ENCODE measurements around the gene KREMEN1. TPM values are rescaled to one million over a fixed set of nuclear protein-coding genes. Genes with fewer than 3 reads are reported as not detected.

Gene KREMEN1
- total and polyA plus RNA-seq, 10 of the 15 experiments (the other 5 are each of a cell fraction or from before 2014, with no cell fraction given), result 0.10 to 2.5 (median 0.20) TPM; not detected in 1

DNA sequence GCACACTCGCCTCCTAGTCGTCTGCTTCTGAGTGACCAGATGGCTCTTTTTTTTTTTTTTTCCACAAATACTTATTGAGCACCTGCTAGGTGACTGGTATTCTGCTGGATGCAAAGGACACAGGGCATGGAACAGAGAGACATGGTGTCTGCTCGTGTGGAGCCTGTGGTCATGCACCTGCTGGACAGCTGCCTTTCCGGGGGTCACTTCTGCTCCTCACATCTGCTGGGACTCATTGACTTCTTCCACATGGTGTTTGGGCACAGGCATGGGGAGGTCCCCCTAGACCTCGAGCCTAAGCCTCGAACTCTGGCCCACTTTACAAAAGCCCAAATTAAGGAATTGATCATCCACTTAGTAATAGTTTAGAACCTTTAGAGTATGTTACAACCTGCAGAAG, 93.3 kb downstream of the KREMEN1 start:
- H3K36me3 ChIP-seq (ENCODE audit: control insufficient read depth in 2 of 2, insufficient read depth in 2 of 2, low read length in 1 of 2), result no peaks in the 10 kb centered on the region
- TF ChIP-seq SPI1 (IDR thresholded peaks at IDR 0.05; ENCODE audit: borderline replicate concordance, insufficient read depth, low read depth, low read length) (peak; percentile 31; the same call in 1 of the 2 replicates), SUZ12 (IDR thresholded peaks at IDR 0.05; ENCODE audit: unreplicated experiment) (no peak), TCF12 (IDR thresholded peaks at IDR 0.05; ENCODE audit: low read depth, low read length) (peak; percentile 98), TCF3 (IDR thresholded peaks at IDR 0.05; ENCODE audit: borderline replicate concordance, insufficient read depth, low read depth, low read length) (peak; percentile 85; the same call in 1 of the 2 replicates), ASH2L (IDR thresholded peaks at IDR 0.05; ENCODE audit: borderline replicate concordance, low read depth) (no peak), CHD4 (IDR thresholded peaks at IDR 0.05) (no peak), IRF4 (IDR thresholded peaks at IDR 0.05; ENCODE audit: low read depth, low read length) (no peak), YY1 (IDR thresholded peaks at IDR 0.05; ENCODE audit: low read depth, low read length) (no peak), RELA (IDR thresholded peaks at IDR 0.05; ENCODE audit: borderline replicate concordance, partially characterized antibody) (no peak), CUX1 (IDR thresholded peaks at IDR 0.05; ENCODE audit: insufficient replicate concordance, low read depth, low read length) (no peak), ZNF384 (IDR thresholded peaks at IDR 0.05; ENCODE audit: borderline replicate concordance, low read depth, low read length) (peak; percentile 31; the same call in 1 of the 2 replicates), CREM (IDR thresholded peaks at IDR 0.05; ENCODE audit: low read depth) (no peak), MYC (IDR thresholded peaks at IDR 0.05; ENCODE audit: insufficient read depth, insufficient read length, insufficient replicate concordance, low read length, severe bottlenecking) (no peak)
- TF ChIP-seq, protein P1, sequence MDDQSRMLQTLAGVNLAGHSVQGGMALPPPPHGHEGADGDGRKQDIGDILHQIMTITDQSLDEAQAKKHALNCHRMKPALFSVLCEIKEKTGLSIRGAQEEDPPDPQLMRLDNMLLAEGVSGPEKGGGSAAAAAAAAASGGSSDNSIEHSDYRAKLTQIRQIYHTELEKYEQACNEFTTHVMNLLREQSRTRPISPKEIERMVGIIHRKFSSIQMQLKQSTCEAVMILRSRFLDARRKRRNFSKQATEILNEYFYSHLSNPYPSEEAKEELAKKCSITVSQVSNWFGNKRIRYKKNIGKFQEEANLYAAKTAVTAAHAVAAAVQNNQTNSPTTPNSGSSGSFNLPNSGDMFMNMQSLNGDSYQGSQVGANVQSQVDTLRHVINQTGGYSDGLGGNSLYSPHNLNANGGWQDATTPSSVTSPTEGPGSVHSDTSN (IDR thresholded peaks at IDR 0.05; ENCODE audit: insufficient replicate concordance, low read depth, low read length), result peak; percentile 21
- TF ChIP-seq, protein P2, sequence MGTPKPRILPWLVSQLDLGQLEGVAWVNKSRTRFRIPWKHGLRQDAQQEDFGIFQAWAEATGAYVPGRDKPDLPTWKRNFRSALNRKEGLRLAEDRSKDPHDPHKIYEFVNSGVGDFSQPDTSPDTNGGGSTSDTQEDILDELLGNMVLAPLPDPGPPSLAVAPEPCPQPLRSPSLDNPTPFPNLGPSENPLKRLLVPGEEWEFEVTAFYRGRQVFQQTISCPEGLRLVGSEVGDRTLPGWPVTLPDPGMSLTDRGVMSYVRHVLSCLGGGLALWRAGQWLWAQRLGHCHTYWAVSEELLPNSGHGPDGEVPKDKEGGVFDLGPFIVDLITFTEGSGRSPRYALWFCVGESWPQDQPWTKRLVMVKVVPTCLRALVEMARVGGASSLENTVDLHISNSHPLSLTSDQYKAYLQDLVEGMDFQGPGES (IDR thresholded peaks at IDR 0.05), result no peak

More for the DNA sequence above, 93.3 kb downstream of the KREMEN1 start:
- peak; percentile 8 for ATAC-seq
- POLR2A ChIA-PET, result interaction anchor here (1.8 to 10.6 kb wide), 2 partner anchors 12 to 38 kb away, joined by 5 to 239 read pairs; partner anchors contain the start of gene EMID1
- BruUV-seq (replicated peaks), result no TSS peak
- CTCF ChIA-PET, result interaction anchor here (1.0 to 6.2 kb wide), 7 partner anchors 9 to 79 kb away, joined by 3 to 78 read pairs (median 6); partner anchors contain the start of gene EMID1
- Histone ChIP-seq H3K27me3 (replicated peaks in 1 of 2; ENCODE audit: control insufficient read depth in 2 of 2, insufficient read depth in 2 of 2, low read length in 1 of 2) (no peaks in the 10 kb centered on the region; a peak in 1 of 4 replicates), H3K4me3 (no peak overlapping the region), H3K79me2 (ENCODE audit: control insufficient read depth, insufficient read depth, low read length) (no peaks in the 10 kb centered on the region), H3K4me2 (ENCODE audit: control insufficient read depth, insufficient read depth) (no peak overlapping the region; the same call in 1 of the 2 replicates), H2AFZ (ENCODE audit: control insufficient read depth, low read depth, low read length) (no peak overlapping the region), H3K27ac (ENCODE audit: control insufficient read depth, insufficient read depth) (peak overlapping the region; percentile 76; the same call in 1 of the 2 replicates), H3K9me3 (replicated peaks; ENCODE audit: control insufficient read depth, insufficient read depth, low read length) (peaks cover 4% of the 10 kb centered on the region; the same call in 2 of the 3 replicates), H3K4me1 (ENCODE audit: control insufficient read depth, insufficient read depth, low read length) (peaks cover 27% of the 10 kb centered on the region), H3K9ac (ENCODE audit: control insufficient read depth, insufficient read depth, low read length) (no peak overlapping the region), H4K20me1 (ENCODE audit: control insufficient read depth, insufficient read depth) (no peaks in the 10 kb centered on the region)
- RAD21 ChIA-PET (ENCODE audit: unreplicated experiment), result interaction anchor here (2.0 to 4.9 kb wide), 5 partner anchors 13 to 79 kb away, joined by 4 to 153 read pairs (median 13); partner anchors contain the start of gene EMID1
- DNase-seq (ENCODE audit: low read depth, low spot score), result no peak
- in situ Hi-C loops (cut with MboI) (loop anchor here (5.0 kb wide), 1 partner anchor 36 kb away; no protein-coding TSS in a partner anchor), intact Hi-C loops (cut with micrococcal nuclease; ENCODE audit: unreplicated experiment) (loop anchor here (5.0 kb wide), 1 partner anchor 259 kb away; no protein-coding TSS in a partner anchor)
- SMC1A ChIA-PET (ENCODE audit: uncharacterized antibody, unreplicated experiment), result interaction anchor here (0.8 to 6.2 kb wide), 4 partner anchors 12 to 79 kb away, joined by 3 to 165 read pairs (median 4); partner anchors contain the start of gene EMID1
- FAIRE-seq, result no peak
- 59% methylated on average over 6 of the region's 6 CpGs for WGBS (ENCODE audit: insufficient coverage, insufficient replicate concordance, low lambda C conversion rate, missing lambda C conversion rate)
